Stimulated activated CD8-positive, alpha-beta memory T cell treated with anti-CD3 and anti-CD28 coated beads, Interleukin-15, amount 100 ng/mL, for 4 hours (primary cell): Measurements from ENCODE around the gene SH3BGR.

Experiments
- DNase-seq, 2 donors: peaks; one replicate each; pipeline ENCODE4 v3.0.0-alpha.2; 2020; ENCODE audit warnings: low read depth in 2 of 2

SH3BGR gene

DNA sequence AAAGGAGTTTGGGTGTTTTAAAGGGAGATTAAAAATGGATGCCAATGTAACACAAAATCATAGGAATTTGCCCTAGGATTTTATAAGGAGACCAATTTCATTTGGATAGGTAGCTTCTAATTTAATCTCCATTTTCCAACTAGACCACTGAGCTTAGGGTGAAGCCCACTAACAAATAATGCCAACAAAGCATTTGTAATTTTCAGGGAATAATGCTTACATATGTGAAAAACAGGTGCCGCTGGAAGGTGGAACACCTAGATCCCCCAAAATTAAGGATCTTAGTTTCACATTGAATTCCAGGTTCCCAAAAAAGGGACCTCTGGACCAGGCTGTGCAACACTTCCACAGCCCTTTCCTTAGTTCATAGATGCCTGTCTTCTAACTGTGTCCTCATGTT is 94.8 kb downstream of the SH3BGR start:
- DNase-seq, result no peak

DNA sequence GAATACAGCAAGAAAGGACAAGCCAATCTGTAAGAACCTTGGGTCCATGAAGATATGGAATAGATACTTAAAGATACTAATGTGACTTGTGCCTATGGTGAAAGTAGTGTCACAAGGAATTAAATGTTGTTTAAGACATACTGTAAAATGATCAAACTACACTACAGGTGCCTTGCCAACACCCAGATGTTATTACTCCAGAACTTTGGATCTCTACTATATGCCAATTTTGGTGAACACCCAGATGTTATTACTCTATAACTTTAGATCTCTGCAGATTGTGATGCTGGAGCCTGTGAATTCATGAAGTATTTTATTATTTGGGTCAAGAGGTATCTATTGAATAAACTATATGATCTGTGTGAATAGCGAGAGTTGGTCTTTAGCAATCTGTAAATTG is 101.1 kb downstream of the SH3BGR start:
- DNase-seq, result no peak

DNA sequence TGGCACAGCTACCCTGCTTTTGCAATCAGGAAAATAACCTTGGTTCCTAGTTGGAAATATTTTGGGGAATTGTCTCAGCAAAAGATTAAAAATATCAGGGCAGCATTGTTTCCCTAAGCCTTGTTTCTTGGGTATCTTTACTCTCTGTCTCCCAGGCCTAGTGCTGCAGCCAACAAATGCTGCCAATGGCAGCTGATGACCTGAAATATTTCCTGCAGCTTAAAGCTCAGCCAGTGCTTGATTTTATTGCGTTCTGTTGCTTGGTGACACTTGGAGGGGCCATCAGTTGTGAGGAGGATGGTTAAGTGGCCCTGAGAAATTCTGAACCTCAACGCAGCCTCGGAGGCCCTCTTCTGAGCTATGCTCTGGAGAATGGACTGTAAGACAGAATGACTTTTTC is 101.6 kb downstream of the SH3BGR start:
- DNase-seq, result no peak

DNA sequence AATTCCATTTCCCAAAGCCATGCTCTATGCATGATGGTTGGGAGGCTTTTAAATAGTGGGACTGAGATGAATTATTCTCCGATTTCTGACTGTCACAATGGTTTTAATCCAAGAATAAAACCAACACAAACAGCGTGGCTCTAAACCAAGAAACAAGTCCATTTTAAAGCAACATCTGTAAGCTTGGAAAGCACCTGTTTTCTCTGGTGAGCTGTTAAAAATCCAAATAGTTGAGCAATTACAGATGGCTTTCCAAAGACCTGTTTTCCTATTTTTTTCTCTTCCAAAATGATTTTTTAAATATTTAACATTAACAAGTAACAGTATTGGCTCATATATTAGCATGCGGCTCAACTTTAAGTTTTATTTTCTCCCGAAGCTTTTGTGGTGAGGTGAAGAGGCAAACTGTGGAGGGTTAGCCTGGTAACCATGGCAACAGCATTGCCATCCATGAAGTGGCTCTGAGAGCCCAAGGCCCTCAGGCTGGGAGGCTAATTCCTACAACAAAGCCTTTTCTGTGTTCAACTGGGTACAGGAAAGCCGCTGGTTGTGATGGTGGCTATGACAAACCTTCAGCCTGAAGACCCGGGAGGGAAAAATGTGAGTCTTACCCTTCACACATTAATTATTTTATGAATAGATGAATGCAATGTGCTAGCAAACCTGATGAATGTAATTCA is 104.3 kb downstream of the SH3BGR start:
- no peak for DNase-seq

DNA sequence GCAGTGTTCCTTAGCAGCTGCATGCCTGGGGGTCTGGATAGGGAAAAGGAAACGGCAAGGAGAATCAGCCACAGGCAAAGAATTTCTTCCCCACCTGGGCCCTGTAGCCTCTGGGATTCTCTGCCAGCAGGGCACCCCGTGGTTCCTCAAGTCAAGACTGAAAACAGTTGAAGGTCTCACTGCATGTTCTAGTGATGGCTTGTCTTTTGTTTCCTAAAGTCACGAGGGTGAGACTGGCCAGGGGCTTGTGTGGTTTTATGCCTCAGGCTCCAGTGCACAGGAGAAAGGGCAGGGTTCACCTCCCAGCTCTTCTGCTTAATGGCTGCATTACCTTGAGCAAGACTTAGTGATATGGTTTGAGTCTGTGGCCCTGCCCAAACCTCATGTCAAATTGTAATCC is 107.7 kb downstream of the SH3BGR start:
- no peak for DNase-seq

DNA sequence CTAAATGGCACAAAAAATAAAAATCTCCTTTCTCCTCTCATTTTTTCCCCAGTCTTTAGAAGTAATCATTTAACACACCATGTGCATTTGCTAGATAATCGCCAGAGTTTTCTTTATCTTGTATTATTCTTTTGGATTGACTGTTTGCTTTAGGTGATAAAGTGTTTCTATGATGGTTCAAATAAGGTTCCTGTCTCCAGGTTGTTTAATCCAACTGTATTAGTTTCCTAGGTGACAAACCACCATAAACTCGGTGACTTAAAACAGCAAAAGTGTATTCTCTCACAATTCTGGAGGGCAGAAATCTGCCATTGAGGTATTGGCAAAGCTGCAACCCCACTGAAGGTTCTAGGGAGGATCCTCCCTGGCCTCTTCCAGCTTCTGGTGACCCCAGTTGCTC is 109.4 kb downstream of the SH3BGR start:
- no peak for DNase-seq

DNA sequence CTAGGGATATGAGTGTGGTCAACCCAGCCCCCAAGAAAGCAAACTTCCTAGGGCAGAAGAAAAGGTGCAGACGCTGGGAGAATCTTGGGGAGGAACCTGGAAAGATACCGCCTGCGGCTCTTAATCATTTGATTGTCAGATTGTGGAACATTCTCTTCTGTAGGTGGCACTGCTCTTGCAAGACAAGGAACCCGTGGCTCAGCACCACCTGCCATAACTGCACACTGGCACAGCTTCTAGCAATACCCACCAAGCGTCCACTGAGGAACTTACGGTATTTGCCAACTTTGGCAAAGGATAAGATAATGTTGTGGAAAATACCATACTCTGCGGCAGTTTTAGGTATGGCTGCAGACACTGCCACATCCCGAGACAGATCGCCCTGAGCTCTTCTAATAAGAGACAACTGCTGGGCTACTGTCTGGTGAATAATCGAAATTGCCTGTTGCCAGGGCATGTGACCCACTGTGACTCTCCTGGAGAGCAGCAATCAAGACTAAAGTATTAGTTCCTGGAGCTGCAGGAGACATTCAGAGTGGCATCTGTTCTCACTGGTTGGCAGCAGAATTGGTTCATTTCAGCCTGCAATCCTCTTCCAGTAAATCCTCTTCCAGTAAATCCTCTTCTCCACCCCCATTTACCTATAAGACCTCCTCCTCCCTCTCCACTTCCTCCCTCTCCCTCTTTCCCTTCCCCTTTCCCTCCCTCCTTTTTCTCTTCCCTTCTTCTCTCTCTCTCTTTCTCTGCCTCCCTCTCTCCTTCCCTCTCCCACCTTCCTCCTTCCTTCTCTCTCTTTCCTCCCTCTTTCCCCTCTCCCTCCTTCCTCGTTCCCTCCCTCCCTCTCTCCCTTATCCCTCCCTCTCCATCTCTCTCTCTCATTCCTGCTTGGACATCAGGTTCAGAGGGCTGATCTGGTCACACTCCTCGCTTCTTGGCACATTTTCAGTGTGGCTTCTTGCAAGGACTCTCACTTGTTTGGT is 111.3 kb downstream of the SH3BGR start:
- no peak for DNase-seq

DNA sequence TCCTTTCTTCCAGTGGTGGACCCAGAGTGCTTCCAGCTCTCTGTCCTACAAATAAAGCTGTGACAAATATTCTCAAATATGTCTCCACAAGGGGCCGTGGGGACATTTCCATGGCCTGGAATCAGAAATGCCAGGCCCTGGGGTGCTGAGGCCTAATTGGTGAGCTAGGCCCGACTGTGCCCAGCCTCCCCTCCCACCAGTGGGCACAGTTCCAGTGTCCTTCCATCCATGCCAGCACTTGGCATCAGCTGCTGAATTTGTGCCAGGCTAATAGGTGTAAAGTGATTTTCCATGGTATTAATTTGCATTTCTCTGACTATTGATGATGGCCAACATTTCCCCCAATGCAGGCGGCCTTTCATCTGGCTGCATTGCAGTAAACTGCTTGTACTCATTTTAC is 112.4 kb downstream of the SH3BGR start:
- DNase-seq, result no peak
